H1 (cell line): ENCODE measurements around the gene PAIP2B. TPM values are rescaled to one million over a fixed set of nuclear protein-coding genes. Genes with fewer than 3 reads are reported as not detected.

Experiments used
- CTCF ChIA-PET: fragments of 300-600 bp; sonication (Branson Sonifier 250); formaldehyde crosslinking; loops from one replicate; lab custom pipeline; 2021; ENCODE audit not compliant: partially characterized antibody; lab: Charles Lee
- POLR2A ChIA-PET: fragments of 300-600 bp; sonication (Branson Sonifier 250); formaldehyde crosslinking; loops from one replicate; lab custom pipeline; 2021; ENCODE audit warnings: inconsistent platforms; ENCODE audit not compliant: partially characterized antibody; lab: Charles Lee
- DNase-seq, 2 experiments: peaks; one replicate each; pipeline versions ENCODE4 v3.0.0 to v3.0.0-alpha.2; 2010 to 2022; ENCODE audit warnings: low spot score in 2 of 2, low read depth in 1 of 2, mixed read lengths in 1 of 2
- FAIRE-seq: peaks from 2 replicates; lab custom pipeline; 2011; peaks lifted over from hg19 to GRCh38; lab: Jason Lieb, UNC
- H2AFZ ChIP-seq: 2 replicates; pipeline ENCODE4 v1.8.1; 2012; ENCODE audit warnings: low read length, inconsistent platforms
- H2AK5ac ChIP-seq: 2 replicates; pipeline ENCODE4 v1.6.1; 2013; ENCODE audit warnings: low read depth, low read length
- H2BK120ac ChIP-seq: replicated peaks from 2 replicates; pipeline ENCODE3; 2013; ENCODE audit warnings: low read depth, low read length, inconsistent platforms
- H2BK12ac ChIP-seq: 2 replicates; pipeline ENCODE4 v1.6.1; 2013; ENCODE audit warnings: low read depth, low read length
- H2BK15ac ChIP-seq: 2 replicates; pipeline ENCODE4 v1.6.1; 2013; ENCODE audit warnings: low read length
- H2BK20ac ChIP-seq: 2 replicates; pipeline ENCODE4 v1.6.1; 2013; ENCODE audit warnings: low read length
- H2BK5ac ChIP-seq: 2 replicates; pipeline ENCODE4 v1.6.1; 2013; ENCODE audit warnings: low read depth, low read length
- H3K14ac ChIP-seq: 2 replicates; pipeline ENCODE4 v1.6.1; 2013; ENCODE audit warnings: inconsistent platforms; ENCODE audit not compliant: insufficient read length
- H3K18ac ChIP-seq: 2 replicates; pipeline ENCODE4 v1.6.1; 2013; ENCODE audit warnings: low read length; ENCODE audit errors: extremely low read depth
- H3K23ac ChIP-seq: 2 replicates; pipeline ENCODE4 v1.6.1; 2013; ENCODE audit warnings: inconsistent platforms; ENCODE audit not compliant: insufficient read length
- H3K23me2 ChIP-seq: 2 replicates; pipeline ENCODE4 v1.6.1; 2013; ENCODE audit warnings: low read depth, low read length
- H3K27ac ChIP-seq: 2 replicates; pipeline ENCODE4 v1.6.1; 2011; ENCODE audit warnings: low read depth, low read length, inconsistent platforms
- H3K27me3 ChIP-seq, 4 experiments: replicated peaks in 1 of 4; 1 replicate in 1 of 4; 2 replicates in 3 of 4; pipeline versions ENCODE4 v1.6.1 to v1.8.1; 2011 to 2013; ENCODE audit warnings: low read length in 3 of 4, mild to moderate bottlenecking in 3 of 4, inconsistent platforms in 2 of 4, mixed read lengths in 2 of 4, moderate library complexity in 1 of 4; ENCODE audit not compliant: control insufficient read depth in 3 of 4, insufficient read depth in 3 of 4; ENCODE audit errors: extremely low read depth in 1 of 4
- H3K36me3 ChIP-seq, 4 experiments: 2 replicates each; pipeline versions ENCODE4 v1.6.1 to v1.8.1; 2011 to 2013; ENCODE audit warnings: mild to moderate bottlenecking in 4 of 4, low read length in 3 of 4, moderate library complexity in 2 of 4, control low read depth in 1 of 4, inconsistent platforms in 1 of 4; ENCODE audit not compliant: insufficient read depth in 4 of 4, control insufficient read depth in 2 of 4
- H3K4ac ChIP-seq: replicated peaks from 2 replicates; pipeline ENCODE3; 2013; ENCODE audit warnings: low read length, low read depth, mixed read lengths, inconsistent platforms; ENCODE audit not compliant: insufficient read length
- H3K4me1 ChIP-seq, 4 experiments: replicated peaks in 1 of 4; 1 replicate in 1 of 4; 2 replicates in 3 of 4; pipeline versions ENCODE4 v1.6.1 to v1.8.1; 2011 to 2013; ENCODE audit warnings: low read length in 3 of 4, inconsistent platforms in 2 of 4, mixed read lengths in 1 of 4; ENCODE audit not compliant: insufficient read depth in 4 of 4, control insufficient read depth in 3 of 4
- H3K4me2 ChIP-seq, 2 experiments: 2 replicates each; pipeline versions ENCODE4 v1.6.1 to v1.8.1; 2011 to 2013; ENCODE audit warnings: low read depth in 2 of 2, low read length in 2 of 2, control low read depth in 1 of 2, inconsistent platforms in 1 of 2, mild to moderate bottlenecking in 1 of 2; ENCODE audit not compliant: insufficient read depth in 1 of 2
- H3K4me3 ChIP-seq, 4 experiments: fragments of 200-600, 300-600 bp in 1 of 4; sonication (generic), shearing (Covaris generic), sonication (Bioruptor Twin) in 1 of 4; 2 replicates each; pipeline versions ENCODE4 v1.5.1 to v1.8.1; 2011 to 2016; ENCODE audit warnings: low read length in 4 of 4, low read depth in 3 of 4, control low read depth in 2 of 4, inconsistent platforms in 2 of 4, mild to moderate bottlenecking in 2 of 4, mixed read lengths in 1 of 4, moderate library complexity in 1 of 4; ENCODE audit not compliant: insufficient read depth in 2 of 4; ENCODE audit errors: extremely low read depth in 1 of 4
- H3K56ac ChIP-seq: replicated peaks from 2 replicates; pipeline ENCODE3; 2013; ENCODE audit warnings: low read depth, mild to moderate bottlenecking, mixed read lengths, low read length, inconsistent platforms; ENCODE audit not compliant: insufficient read length
- H3K79me1 ChIP-seq: 2 replicates; pipeline ENCODE4 v1.6.1; 2013; ENCODE audit warnings: low read depth, low read length, control low read depth
- H3K79me2 ChIP-seq, 2 experiments: 2 replicates each; pipeline versions ENCODE4 v1.6.1 to v1.8.1; 2012 to 2013; ENCODE audit warnings: low read length in 2 of 2, mild to moderate bottlenecking in 2 of 2, inconsistent platforms in 1 of 2; ENCODE audit not compliant: insufficient read depth in 2 of 2, control insufficient read depth in 1 of 2
- H3K9ac ChIP-seq, 4 experiments: replicated peaks in 1 of 4; 1 replicate in 1 of 4; 2 replicates in 3 of 4; pipeline versions ENCODE4 v1.6.1 to v1.8.1; 2011 to 2013; ENCODE audit warnings: low read depth in 3 of 4, low read length in 3 of 4, control low read depth in 2 of 4, mild to moderate bottlenecking in 2 of 4, moderate library complexity in 2 of 4, inconsistent platforms in 1 of 4; ENCODE audit errors: extremely low read depth in 1 of 4
- H3K9me3 ChIP-seq, 2 experiments: 2 replicates each; pipeline versions ENCODE4 v1.6.1 to v1.8.1; 2012 to 2013; ENCODE audit warnings: mild to moderate bottlenecking in 2 of 2, moderate library complexity in 2 of 2, control low read depth in 1 of 2, inconsistent platforms in 1 of 2, low read depth in 1 of 2, low read length in 1 of 2, mixed read lengths in 1 of 2; ENCODE audit not compliant: insufficient read depth in 2 of 2
- H4K20me1 ChIP-seq, 2 experiments: replicated peaks in 1 of 2; 2 replicates each; pipeline versions ENCODE3 to v1.8.1; 2011 to 2013; ENCODE audit warnings: inconsistent platforms in 2 of 2, low read length in 2 of 2, mild to moderate bottlenecking in 1 of 2; ENCODE audit not compliant: insufficient read depth in 2 of 2, control insufficient read depth in 1 of 2
- H4K5ac ChIP-seq: 2 replicates; pipeline ENCODE4 v1.6.1; 2013; ENCODE audit warnings: low read length, low read depth, mixed read lengths, inconsistent platforms; ENCODE audit not compliant: insufficient read length
- H4K8ac ChIP-seq: 2 replicates; pipeline ENCODE4 v1.8.0; 2013; ENCODE audit warnings: mild to moderate bottlenecking, moderate library complexity, low read length, inconsistent platforms; ENCODE audit not compliant: insufficient read depth; ENCODE audit errors: extremely low read depth
- H4K91ac ChIP-seq: replicated peaks from 2 replicates; pipeline ENCODE3; 2013; ENCODE audit warnings: low read length, mixed read lengths, inconsistent platforms; ENCODE audit not compliant: insufficient read length
- CBX5 ChIP-seq: fragments of 300-800, 300-1000 bp; sonication (generic); IDR thresholded peaks from 2 replicates; pipeline ENCODE4 v1.7.1; 2016; ENCODE audit warnings: antibody characterized with exemption, low read length, low read depth
- EP300 ChIP-seq, 2 experiments: IDR thresholded peaks; 1 replicate in 1 of 2; 2 replicates in 1 of 2; pipeline ENCODE4 v1.6.1; 2011 to 2012; ENCODE audit warnings: low read depth in 2 of 2, low read length in 2 of 2, mild to moderate bottlenecking in 2 of 2, borderline replicate concordance in 1 of 2, inconsistent platforms in 1 of 2, moderate library complexity in 1 of 2
- HDAC2 ChIP-seq, 2 experiments: fragments of 300-600 bp in 1 of 2; sonication (generic) in 1 of 2; IDR thresholded peaks; 2 replicates each; pipeline ENCODE4 v1.6.1; 2011 to 2012; ENCODE audit warnings: low read depth in 2 of 2, low read length in 2 of 2, mild to moderate bottlenecking in 2 of 2, moderate library complexity in 2 of 2, borderline replicate concordance in 1 of 2, inconsistent platforms in 1 of 2
- NANOG ChIP-seq: IDR thresholded peaks from 2 replicates; pipeline ENCODE4 v1.6.1; 2011; ENCODE audit warnings: low read length, low read depth, mild to moderate bottlenecking, inconsistent platforms; ENCODE audit not compliant: insufficient read depth, poor library complexity, severe bottlenecking
- NRF1 ChIP-seq: IDR thresholded peaks from 2 replicates; pipeline ENCODE4 v1.6.1; 2011; ENCODE audit warnings: mild to moderate bottlenecking, low read depth, low read length, improper control_type of control experiment
- PHF8 ChIP-seq: fragments of 200-600 bp; sonication (generic); conservative IDR thresholded peaks from 2 replicates; pipeline ENCODE4 v1.7.1; 2012; ENCODE audit warnings: low read depth, mild to moderate bottlenecking, inconsistent platforms, low read length, moderate library complexity
- RFX5 ChIP-seq: IDR thresholded peaks from 2 replicates; pipeline ENCODE4 v1.6.1; 2011; ENCODE audit warnings: low read depth, low read length, improper control_type of control experiment, borderline replicate concordance
- RNF2 ChIP-seq: fragments of 200-900, 300-1000 bp; sonication (generic); IDR thresholded peaks from 2 replicates; pipeline ENCODE4 v1.7.1; 2016; ENCODE audit warnings: borderline replicate concordance, low read depth, mild to moderate bottlenecking, antibody characterized with exemption, low read length; ENCODE audit not compliant: poor library complexity, severe bottlenecking; ENCODE audit errors: missing control alignments
- SRF ChIP-seq: IDR thresholded peaks from 2 replicates; pipeline ENCODE4 v1.6.1; 2011; ENCODE audit warnings: mild to moderate bottlenecking, low read depth, low read length, moderate library complexity
- TAF7 ChIP-seq: optimal IDR thresholded peaks from 2 replicates; pipeline ENCODE3; 2011; ENCODE audit warnings: low read depth, mild to moderate bottlenecking, inconsistent platforms, low read length, moderate library complexity, borderline replicate concordance
- YY1 ChIP-seq: IDR thresholded peaks from 2 replicates; pipeline ENCODE4 v1.6.1; 2011; ENCODE audit warnings: low read depth, mild to moderate bottlenecking, low read length
- WGBS, 2 experiments: shearing (Covaris generic) in 1 of 2; methylation state at CpG; one replicate each; pipeline versions ENCODE4 v1.1.6 to v1.1.7; 2013 to 2015; ENCODE audit warnings: low lambda C conversion rate in 2 of 2, mixed read lengths in 2 of 2, inconsistent platforms in 1 of 2, low coverage in 1 of 2, missing lambda C conversion rate in 1 of 2; ENCODE audit not compliant: insufficient replicate concordance in 2 of 2, insufficient coverage in 1 of 2, insufficient read length in 1 of 2; ENCODE audit errors: extremely low coverage in 1 of 2, missing lambda C conversion rate in 1 of 2; 5-methylcytosine and 5-hydroxymethylcytosine counted together
- polyA plus RNA-seq, 7 experiments: library from polyadenylated mRNA; depleted of rRNA in 3 of 7; stranded (reverse) in 5 of 7; unstranded in 2 of 7; fragments of >200 nt in 5 of 7; fragments of 200-250 nt in 2 of 7; gene quantifications; 1 replicate in 5 of 7; 2 replicates in 1 of 7; 4 replicates in 1 of 7; pipeline versions ENCODE4 v1.2.1 to v1.2.3, GENCODE V29; 2011 to 2013; ENCODE audit warnings: missing spikeins in 2 of 7, mixed read lengths in 2 of 7
- total RNA-seq: library from RNA; stranded (reverse); fragmentation: NEBNext Ultra II Directional; extraction: Animal tissue kit (Norgen Biotek cat#: 25700); gene quantifications from 2 replicates; pipeline ENCODE4 v1.2.1, GENCODE V29; 2021
- TF ChIP-seq, protein P1 (sequence below): IDR thresholded peaks from 2 replicates; pipeline ENCODE4 v1.6.1; 2011; ENCODE audit warnings: low read depth, mild to moderate bottlenecking, low read length; ENCODE audit not compliant: insufficient read depth

Gene PAIP2B
- total and polyA plus RNA-seq, 2 of the 8 experiments (the other 6 are each of a cell fraction or from before 2014, with no cell fraction given): 8.4 to 31.3 TPM

DNA sequence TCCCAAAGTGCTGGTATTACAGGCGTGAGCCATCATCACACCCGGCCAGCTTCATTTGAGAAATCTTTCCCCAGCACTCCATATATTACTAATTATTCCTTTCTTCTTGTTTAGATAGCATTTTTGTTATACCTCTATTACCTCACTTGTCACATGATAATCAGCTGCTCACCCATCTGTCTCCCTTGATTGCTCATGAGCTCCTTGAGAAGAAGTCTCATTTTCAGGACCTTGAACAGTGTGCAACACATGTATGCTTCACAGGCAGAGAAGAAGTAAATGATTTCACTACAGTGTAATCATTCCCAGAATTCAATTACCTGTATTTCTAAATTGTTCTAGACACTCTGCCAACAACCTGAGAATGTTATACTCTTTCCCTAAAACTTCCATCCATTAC lies 6.2 kb downstream of the PAIP2B start:
- Histone ChIP-seq H3K23ac (no peak overlapping the region), H3K18ac (no peak overlapping the region), H3K23me2 (no peaks in the 10 kb centered on the region), H2BK120ac (no peak overlapping the region), H3K79me2 (peaks cover 0 to 24% of the 10 kb centered on the region in 2 experiments; a peak in 2 of 4 replicates), H4K20me1 (peaks cover 2 to 3% of the 10 kb centered on the region in 2 experiments), H2BK12ac (no peak overlapping the region), H2BK15ac (no peak overlapping the region), H3K27ac (no peak overlapping the region), H4K5ac (no peak overlapping the region), H2AK5ac (no peak overlapping the region), H3K4me2 (no peak overlapping the region), H2BK5ac (no peak overlapping the region), H3K27me3 (no peaks in the 10 kb centered on the region), H3K9me3 (no peaks in the 10 kb centered on the region), H3K56ac (no peak overlapping the region), H3K36me3 (no peaks in the 10 kb centered on the region; a peak in 1 of 8 replicates), H4K91ac (no peak overlapping the region), H3K4me1 (peaks cover 0 to 1% (median 0%) of the 10 kb centered on the region in 4 experiments; a peak in 3 of 7 replicates), H3K9ac (no peak overlapping the region), H3K4ac (no peak overlapping the region), H2AFZ (no peak overlapping the region), H3K79me1 (peaks cover 4% of the 10 kb centered on the region; the same call in 1 of the 2 replicates), H2BK20ac (no peak overlapping the region), H3K14ac (no peak overlapping the region), H4K8ac (no peak overlapping the region), H3K4me3 (no peak overlapping the region)
- ChIA-PET POLR2A (interaction anchor here (1.5 kb wide), 1 partner anchor 111 kb away, joined by 3 read pairs; the partner anchor contains the start of gene ZNF638), CTCF (interaction anchor here (0.8 to 5.1 kb wide), 3 partner anchors 61 to 110 kb away, joined by 3 to 22 read pairs (median 6); partner anchors contain the start of gene ZNF638)
- WGBS, 2 experiments: 94% methylated on average over 2 of the region's 2 CpGs; no CpG with 5 or more reads in 1 of the 2 experiments
- DNase-seq (no peak), FAIRE-seq (no peak)
- TF ChIP-seq, protein P1, sequence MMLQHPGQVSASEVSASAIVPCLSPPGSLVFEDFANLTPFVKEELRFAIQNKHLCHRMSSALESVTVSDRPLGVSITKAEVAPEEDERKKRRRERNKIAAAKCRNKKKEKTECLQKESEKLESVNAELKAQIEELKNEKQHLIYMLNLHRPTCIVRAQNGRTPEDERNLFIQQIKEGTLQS: no peak
- TF ChIP-seq HDAC2 (IDR thresholded peaks at IDR 0.05; ENCODE audit: borderline replicate concordance in 1 of 2, low read depth in 2 of 2, low read length in 2 of 2) (no peak), EP300 (IDR thresholded peaks at IDR 0.05; ENCODE audit: borderline replicate concordance in 1 of 2, low read depth in 2 of 2, low read length in 2 of 2) (no peak), CBX5 (no peak), RFX5 (no peak), PHF8 (no peak), NRF1 (no peak), YY1 (no peak), TAF7 (no peak), SRF (no peak), RNF2 (no peak), NANOG (no peak)
